Measurements from ENCODE around the gene MIPEP.

Gene MIPEP

GRCh38 chr13:23740002-23740401, 149.2 kb downstream of the MIPEP start:
- no peak overlapping the region for H3K4me2 ChIP-seq (ENCODE audit: low read length)
- no peaks in the 10 kb centered on the region for H3K4me1 ChIP-seq (ENCODE audit: control insufficient read depth, low read length)
- TF ChIP-seq CTCF (IDR thresholded peaks at IDR 0.05; ENCODE audit: low read depth, low read length, poor library complexity, severe bottlenecking), result no peak
- TF ChIP-seq EZH2phosphoT487 (IDR thresholded peaks at IDR 0.05; ENCODE audit: borderline replicate concordance, low read length), result no peak
- H3K4me3 ChIP-seq (ENCODE audit: low read length), result no peak overlapping the region
- no peaks in the 10 kb centered on the region for H4K20me1 ChIP-seq (ENCODE audit: control insufficient read depth, insufficient read depth, low read depth, low read length)
- no peaks in the 10 kb centered on the region for H3K79me2 ChIP-seq (ENCODE audit: control insufficient read depth, low read length)
- H3K9me3 ChIP-seq (ENCODE audit: control insufficient read depth, insufficient read depth, low read length), result no peaks in the 10 kb centered on the region
- H3K27me3 ChIP-seq (ENCODE audit: control insufficient read depth, low read length), result no peaks in the 10 kb centered on the region
- no peaks in the 10 kb centered on the region for H3K9me2 ChIP-seq (replicated peaks; ENCODE audit: control insufficient read depth, low read length)
- no peaks in the 10 kb centered on the region for H3F3A ChIP-seq (ENCODE audit: control insufficient read depth, insufficient read depth)
- no peak overlapping the region for H3K27ac ChIP-seq (ENCODE audit: low read depth, low read length)
- H3K36me3 ChIP-seq (ENCODE audit: control insufficient read depth, low read length), result no peaks in the 10 kb centered on the region

GRCh38 chr13:23739596-23739995, 149.6 kb downstream of the MIPEP start:
- no peak overlapping the region for H3K4me3 ChIP-seq (ENCODE audit: low read length)
- no peak overlapping the region for H3K27ac ChIP-seq (ENCODE audit: low read depth, low read length)
- TF ChIP-seq EZH2phosphoT487 (IDR thresholded peaks at IDR 0.05; ENCODE audit: borderline replicate concordance, low read length), result no peak
- TF ChIP-seq CTCF (IDR thresholded peaks at IDR 0.05; ENCODE audit: low read depth, low read length, poor library complexity, severe bottlenecking), result no peak
- H3K79me2 ChIP-seq (ENCODE audit: control insufficient read depth, low read length), result no peaks in the 10 kb centered on the region
- no peaks in the 10 kb centered on the region for H3K36me3 ChIP-seq (ENCODE audit: control insufficient read depth, low read length)
- H3K9me3 ChIP-seq (ENCODE audit: control insufficient read depth, insufficient read depth, low read length), result no peaks in the 10 kb centered on the region
- H3K4me1 ChIP-seq (ENCODE audit: control insufficient read depth, low read length), result no peaks in the 10 kb centered on the region
- no peaks in the 10 kb centered on the region for H3F3A ChIP-seq (ENCODE audit: control insufficient read depth, insufficient read depth)
- H3K9me2 ChIP-seq (replicated peaks; ENCODE audit: control insufficient read depth, low read length), result no peaks in the 10 kb centered on the region
- H3K27me3 ChIP-seq (ENCODE audit: control insufficient read depth, low read length), result no peaks in the 10 kb centered on the region
- H3K4me2 ChIP-seq (ENCODE audit: low read length), result no peak overlapping the region
- no peaks in the 10 kb centered on the region for H4K20me1 ChIP-seq (ENCODE audit: control insufficient read depth, insufficient read depth, low read depth, low read length)

- Histone ChIP-seq H3K79me2 (ENCODE audit: control insufficient read depth, low read length) (no peaks in the 10 kb centered on the region), H3K27ac (ENCODE audit: low read depth, low read length) (no peak overlapping the region), H3K4me3 (ENCODE audit: low read length) (no peak overlapping the region), H3K36me3 (ENCODE audit: control insufficient read depth, low read length) (no peaks in the 10 kb centered on the region), H3K9me3 (ENCODE audit: control insufficient read depth, insufficient read depth, low read length) (no peaks in the 10 kb centered on the region), H3K4me1 (ENCODE audit: control insufficient read depth, low read length) (no peaks in the 10 kb centered on the region), H3K9me2 (replicated peaks; ENCODE audit: control insufficient read depth, low read length) (no peaks in the 10 kb centered on the region), H3K4me2 (ENCODE audit: low read length) (no peak overlapping the region), H3K27me3 (ENCODE audit: control insufficient read depth, low read length) (no peaks in the 10 kb centered on the region), H3F3A (ENCODE audit: control insufficient read depth, insufficient read depth) (no peaks in the 10 kb centered on the region), H4K20me1 (ENCODE audit: control insufficient read depth, insufficient read depth, low read depth, low read length) (no peaks in the 10 kb centered on the region)
- TF ChIP-seq CTCF (IDR thresholded peaks at IDR 0.05; ENCODE audit: low read depth, low read length, poor library complexity, severe bottlenecking) (no peak), EZH2phosphoT487 (IDR thresholded peaks at IDR 0.05; ENCODE audit: borderline replicate concordance, low read length) (no peak)
Measured at GRCh38 chr13:23736541-23736940, 152.7 kb downstream of the MIPEP start.

- H3K4me2 ChIP-seq (ENCODE audit: low read length), result no peak overlapping the region
Measured at GRCh38 chr13:23735329-23735728, 153.9 kb downstream of the MIPEP start.

More at GRCh38 chr13:23735329-23735728, 153.9 kb downstream of the MIPEP start:
- no peaks in the 10 kb centered on the region for H3K36me3 ChIP-seq (ENCODE audit: control insufficient read depth, low read length)
- no peaks in the 10 kb centered on the region for H4K20me1 ChIP-seq (ENCODE audit: control insufficient read depth, insufficient read depth, low read depth, low read length)
- H3K4me3 ChIP-seq (ENCODE audit: low read length), result no peak overlapping the region
- no peaks in the 10 kb centered on the region for H3K27me3 ChIP-seq (ENCODE audit: control insufficient read depth, low read length)
- H3K9me2 ChIP-seq (replicated peaks; ENCODE audit: control insufficient read depth, low read length), result no peaks in the 10 kb centered on the region
- no peak for TF ChIP-seq EZH2phosphoT487 (IDR thresholded peaks at IDR 0.05; ENCODE audit: borderline replicate concordance, low read length)
- no peak for TF ChIP-seq CTCF (IDR thresholded peaks at IDR 0.05; ENCODE audit: low read depth, low read length, poor library complexity, severe bottlenecking)
- no peaks in the 10 kb centered on the region for H3F3A ChIP-seq (ENCODE audit: control insufficient read depth, insufficient read depth)
- no peaks in the 10 kb centered on the region for H3K9me3 ChIP-seq (ENCODE audit: control insufficient read depth, insufficient read depth, low read length)
- H3K27ac ChIP-seq (ENCODE audit: low read depth, low read length), result no peak overlapping the region
- no peaks in the 10 kb centered on the region for H3K4me1 ChIP-seq (ENCODE audit: control insufficient read depth, low read length)
- no peaks in the 10 kb centered on the region for H3K79me2 ChIP-seq (ENCODE audit: control insufficient read depth, low read length)
